HG03575 (cell line): ENCODE data around the gene MPDZ.

Experiments used
- ATAC-seq: cut with Tn5 transposase; IDR thresholded peaks from one replicate; pipeline ENCODE4 v1.9.1; 2021; ENCODE audit not compliant: unreplicated experiment, insufficient number of reproducible peaks, low FRiP score; ENCODE audit errors: extremely low read depth

The MPDZ gene

GRCh38 chr9:13110766-13111417 lies 168.6 kb downstream of the MPDZ start:
- no peak for ATAC-seq

- no peak for ATAC-seq
These were observed 169.7 kb downstream of the MPDZ start for GRCh38 chr9:13109781-13110180.

DNA sequence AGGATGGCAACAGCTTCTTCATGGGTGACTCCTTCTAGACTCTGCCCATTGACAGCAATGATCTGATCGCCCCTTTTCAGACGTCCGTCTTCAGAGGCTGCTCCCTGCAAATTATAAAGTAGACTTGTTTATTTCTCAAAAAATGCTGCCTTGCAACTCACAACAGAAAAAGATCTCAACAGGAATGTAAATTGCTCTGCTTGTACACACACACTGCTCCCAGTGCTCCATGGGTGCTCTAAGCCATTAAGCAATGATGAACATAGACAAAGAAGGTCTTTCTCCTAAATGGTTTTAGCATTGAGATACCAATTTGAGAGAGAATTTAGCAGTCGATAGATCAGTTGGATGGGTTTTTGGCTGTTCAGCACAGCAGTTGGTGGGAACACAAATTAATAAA lies 172.5 kb downstream of the MPDZ start:
- no peak for ATAC-seq

DNA sequence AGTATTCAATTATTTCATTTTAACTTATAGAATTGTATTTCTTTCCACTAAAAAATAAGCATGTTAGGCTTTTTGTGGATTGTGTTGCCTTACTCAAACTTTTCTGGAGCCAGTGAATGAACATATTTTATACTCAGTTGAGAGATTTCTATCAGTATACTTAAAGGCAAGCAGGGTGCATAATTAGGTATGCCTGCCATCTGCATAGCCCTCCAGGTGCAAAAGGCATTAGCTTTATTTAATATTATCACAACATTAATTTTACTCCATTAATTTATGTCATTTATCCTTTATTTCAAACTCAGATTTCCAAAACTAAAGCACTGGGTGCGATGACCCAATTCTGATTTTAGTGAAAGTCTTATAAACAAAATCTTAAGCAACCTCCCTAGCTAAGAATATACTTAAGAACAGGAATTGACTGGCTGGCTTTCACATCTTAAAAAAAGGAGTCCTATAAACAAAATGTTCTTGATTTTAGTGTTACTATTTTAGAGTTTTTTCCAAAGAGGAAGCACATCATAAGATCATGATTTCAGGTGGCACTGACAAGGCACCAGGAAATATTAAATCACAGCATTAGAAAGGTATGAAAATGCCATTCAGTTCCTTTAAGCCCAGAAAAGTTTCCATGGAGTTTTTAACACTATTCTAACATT lies 178.4 kb downstream of the MPDZ start:
- no peak for ATAC-seq

DNA sequence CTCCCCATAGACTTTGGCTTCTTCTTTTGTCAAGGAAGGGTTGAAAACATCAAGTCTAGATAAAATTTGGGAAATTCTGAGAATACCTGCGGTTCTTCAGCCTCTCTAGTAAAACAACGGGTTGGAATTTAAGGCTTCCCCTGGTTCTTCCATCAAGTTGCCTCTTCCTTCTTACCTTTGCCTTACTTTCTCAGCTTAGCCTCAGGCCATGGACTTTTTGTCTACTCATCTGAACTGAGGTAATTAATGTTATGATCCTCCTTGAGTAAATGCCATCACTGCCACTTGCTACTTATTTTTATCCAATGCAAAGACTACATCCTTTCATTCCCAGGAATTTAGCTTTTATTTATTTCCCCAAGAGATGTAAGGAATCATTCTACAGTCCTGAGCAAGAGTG lies 184.4 kb downstream of the MPDZ start:
- ATAC-seq, result no peak

GRCh38 chr9:13090628-13091027 lies 188.9 kb downstream of the MPDZ start:
- ATAC-seq, result no peak

GRCh38 chr9:13089666-13090065 lies 189.8 kb downstream of the MPDZ start:
- no peak for ATAC-seq

- ATAC-seq, result no peak
These were observed 190.6 kb downstream of the MPDZ start for GRCh38 chr9:13088720-13089427.

DNA sequence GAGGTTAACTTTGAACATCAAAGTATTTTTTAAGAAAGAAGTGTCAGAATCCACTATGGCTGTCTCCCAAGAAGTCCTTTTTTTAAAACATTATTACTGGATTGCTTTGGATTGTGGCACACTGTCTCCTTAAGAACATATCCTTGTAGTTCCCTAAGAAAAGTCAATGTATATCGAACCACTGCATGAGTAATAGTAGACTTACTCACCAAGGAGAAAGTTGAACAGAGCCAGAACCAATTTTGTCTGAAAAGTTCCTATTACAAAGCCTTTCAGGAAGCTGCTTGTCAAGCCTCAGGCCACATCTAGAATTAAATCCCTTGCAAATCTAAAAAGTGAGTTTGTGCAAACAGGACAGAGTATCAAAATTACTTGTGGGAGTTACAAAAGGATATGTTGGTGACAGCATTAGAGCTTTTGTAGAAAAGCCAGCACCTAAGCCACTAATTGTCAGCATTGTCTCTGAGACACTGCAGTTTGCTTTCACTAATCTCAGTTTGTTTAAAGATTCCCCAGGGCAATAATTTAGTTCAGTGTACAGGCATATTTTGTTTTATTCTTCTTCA lies 195.4 kb downstream of the MPDZ start:
- ATAC-seq, result no peak

GRCh38 chr9:13083366-13083765 lies 196.1 kb downstream of the MPDZ start:
- ATAC-seq, result no peak

- ATAC-seq, result no peak
These were observed 196.7 kb downstream of the MPDZ start for GRCh38 chr9:13082796-13083195.

- ATAC-seq, result no peak
These were observed 201.3 kb downstream of the MPDZ start for GRCh38 chr9:13078164-13078563.

GRCh38 chr9:13076616-13077015 lies 202.9 kb downstream of the MPDZ start:
- ATAC-seq, result no peak

GRCh38 chr9:13071921-13072320 lies 207.6 kb downstream of the MPDZ start:
- no peak for ATAC-seq

DNA sequence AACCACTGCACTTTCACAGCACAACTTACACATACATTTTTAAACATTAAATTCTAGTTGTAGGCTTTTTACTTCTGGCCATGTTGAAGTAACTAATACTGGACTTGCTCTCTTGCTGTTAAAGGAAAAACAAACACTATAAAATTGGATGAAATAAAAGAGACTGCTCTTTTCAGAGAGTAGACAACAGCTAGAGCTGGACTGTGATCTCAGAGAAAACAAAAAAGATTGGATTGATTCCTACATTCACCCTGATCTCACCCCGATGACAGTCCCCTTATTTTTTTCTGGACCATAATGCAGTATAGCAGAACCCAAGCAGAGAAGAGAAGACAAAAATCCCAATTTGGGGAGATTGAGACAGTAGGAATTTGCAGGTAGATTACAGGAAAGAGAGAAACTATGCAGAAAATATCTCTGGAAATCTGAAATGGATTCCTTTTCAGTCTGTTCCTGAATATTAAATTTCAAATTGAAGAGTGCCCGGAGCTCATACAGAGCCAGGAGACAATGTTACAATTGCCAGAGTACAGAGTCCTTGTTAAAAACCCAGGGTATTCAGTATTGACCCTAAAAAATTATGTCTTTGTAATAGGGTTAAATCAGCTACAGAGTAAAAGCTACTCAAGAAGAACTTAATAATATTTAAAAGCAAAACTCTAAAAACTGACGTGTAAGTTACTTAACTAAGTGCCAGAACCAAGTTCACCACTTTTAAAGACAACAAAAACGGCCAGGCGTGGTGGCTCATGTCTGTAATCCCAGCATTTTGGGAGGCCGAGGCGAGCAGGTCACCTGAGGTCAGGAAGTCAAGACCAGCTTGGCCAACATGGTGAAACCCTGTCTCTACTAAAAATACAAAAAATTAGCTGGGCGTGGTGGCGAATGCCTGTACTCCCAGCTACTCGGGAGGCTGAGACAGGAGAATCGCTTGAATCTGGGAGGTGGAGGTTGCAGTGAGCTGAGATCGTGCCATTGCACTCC lies 208.6 kb downstream of the MPDZ start:
- no peak for ATAC-seq

GRCh38 chr9:13069498-13069897 lies 210.0 kb downstream of the MPDZ start:
- no peak for ATAC-seq

DNA sequence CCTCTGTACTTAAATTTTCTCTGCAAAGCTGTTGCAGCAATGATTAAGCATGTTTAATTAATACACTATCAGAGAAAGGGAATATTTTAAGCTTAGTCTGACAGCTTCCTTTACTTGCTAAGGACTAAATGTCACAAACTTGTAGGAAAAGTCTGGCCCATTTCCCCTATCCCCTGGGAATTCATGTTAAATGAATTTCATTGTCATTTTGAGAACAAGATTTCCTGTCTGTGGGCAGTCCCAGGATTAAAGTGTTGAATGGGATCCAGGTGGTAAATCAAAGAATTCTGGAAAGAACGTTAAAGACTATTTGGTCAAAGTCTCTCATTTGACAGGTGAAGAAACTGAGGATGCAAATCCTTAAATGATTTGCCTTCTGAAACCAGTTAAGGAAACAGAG lies 214.8 kb downstream of the MPDZ start:
- ATAC-seq, result no peak

DNA sequence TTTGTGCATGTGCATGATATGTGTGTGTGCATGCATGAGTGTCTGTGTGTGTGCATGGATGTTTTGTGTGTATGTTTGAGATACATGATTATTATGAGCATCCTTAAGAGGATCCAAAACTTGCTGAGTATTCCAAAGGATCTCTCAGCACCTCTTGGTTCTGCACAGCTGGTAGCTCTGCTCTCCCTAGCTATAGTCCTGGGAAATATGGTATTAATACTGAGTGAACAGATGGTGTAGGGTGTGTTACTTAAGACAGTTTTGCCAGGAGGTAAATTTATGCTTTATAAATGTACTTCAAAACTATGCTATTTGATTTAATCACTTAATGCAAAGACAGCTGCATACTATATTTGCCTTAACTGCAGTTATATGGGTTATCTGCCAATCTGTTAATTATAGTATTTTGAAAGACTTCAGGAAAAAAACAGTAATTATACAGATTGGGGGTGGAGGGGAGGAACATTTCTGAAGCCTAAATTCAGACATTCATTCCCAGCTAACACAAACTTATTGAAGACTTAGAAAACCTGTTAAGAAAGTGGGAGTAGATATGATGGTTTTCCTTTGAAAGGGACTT lies 215.5 kb downstream of the MPDZ start:
- no peak for ATAC-seq

DNA sequence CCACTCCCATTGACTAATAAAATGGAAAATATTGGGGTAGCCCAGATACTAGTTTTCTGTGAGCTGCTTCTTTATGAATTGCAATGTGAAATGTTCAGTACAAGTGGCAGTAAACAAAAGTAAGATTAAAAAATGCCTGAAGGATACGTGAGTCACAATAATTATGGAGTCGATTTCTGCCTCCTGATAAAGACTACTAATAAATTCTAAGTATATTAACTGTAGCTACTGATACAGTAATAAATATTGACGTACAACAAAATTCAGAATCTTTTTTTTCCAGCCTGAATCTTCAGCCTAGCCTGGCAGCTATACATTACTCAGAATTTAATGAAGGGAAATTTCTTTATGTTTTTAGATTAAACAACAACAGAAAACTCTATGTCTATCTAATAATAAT lies 218.1 kb downstream of the MPDZ start:
- ATAC-seq, result no peak
